ENCODE data around the gene HOXD11. TPM values are rescaled to one million over a fixed set of nuclear protein-coding genes. Genes with fewer than 3 reads are reported as not detected.
A peak's percentile ranks its signal among the peaks of the same experiment; 100 is the strongest.

Gene HOXD11
- total RNA-seq, 1 experiment from 2014 or later: 107 TPM

GRCh38 chr2:176095421-176095820 lies 11.7 kb upstream of the HOXD11 start:
- H3K27ac ChIP-seq (ENCODE audit: low read depth, low read length, poor library complexity, severe bottlenecking): peak overlapping the region; percentile 87
- H3K4me3 ChIP-seq (ENCODE audit: low read depth, low read length, poor library complexity, severe bottlenecking): peak overlapping the region; percentile 68
- H3K4me1 ChIP-seq (ENCODE audit: insufficient read depth, low read length, poor library complexity, severe bottlenecking): peaks cover 26% of the 10 kb centered on the region
- CTCF ChIA-PET: no interaction called here
- no TSS peak for BruUV-seq (replicated peaks)
- peaks cover 7% of the 10 kb centered on the region for H3K36me3 ChIP-seq (ENCODE audit: insufficient read depth, low read length, poor library complexity, severe bottlenecking)
- TF ChIP-seq, protein P1, sequence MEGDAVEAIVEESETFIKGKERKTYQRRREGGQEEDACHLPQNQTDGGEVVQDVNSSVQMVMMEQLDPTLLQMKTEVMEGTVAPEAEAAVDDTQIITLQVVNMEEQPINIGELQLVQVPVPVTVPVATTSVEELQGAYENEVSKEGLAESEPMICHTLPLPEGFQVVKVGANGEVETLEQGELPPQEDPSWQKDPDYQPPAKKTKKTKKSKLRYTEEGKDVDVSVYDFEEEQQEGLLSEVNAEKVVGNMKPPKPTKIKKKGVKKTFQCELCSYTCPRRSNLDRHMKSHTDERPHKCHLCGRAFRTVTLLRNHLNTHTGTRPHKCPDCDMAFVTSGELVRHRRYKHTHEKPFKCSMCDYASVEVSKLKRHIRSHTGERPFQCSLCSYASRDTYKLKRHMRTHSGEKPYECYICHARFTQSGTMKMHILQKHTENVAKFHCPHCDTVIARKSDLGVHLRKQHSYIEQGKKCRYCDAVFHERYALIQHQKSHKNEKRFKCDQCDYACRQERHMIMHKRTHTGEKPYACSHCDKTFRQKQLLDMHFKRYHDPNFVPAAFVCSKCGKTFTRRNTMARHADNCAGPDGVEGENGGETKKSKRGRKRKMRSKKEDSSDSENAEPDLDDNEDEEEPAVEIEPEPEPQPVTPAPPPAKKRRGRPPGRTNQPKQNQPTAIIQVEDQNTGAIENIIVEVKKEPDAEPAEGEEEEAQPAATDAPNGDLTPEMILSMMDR (conservative IDR thresholded peaks at IDR 0.05; ENCODE audit: low read depth, low read length): no peak
- TF ChIP-seq EZH2 (IDR thresholded peaks at IDR 0.05; ENCODE audit: borderline replicate concordance, low read depth, low read length, poor library complexity, severe bottlenecking): no peak
- no peaks in the 10 kb centered on the region for H3K27me3 ChIP-seq (replicated peaks; ENCODE audit: insufficient read depth, low read depth, low read length, poor library complexity)
- intact Hi-C loops (cut with micrococcal nuclease; ENCODE audit: unreplicated experiment): loop anchor here (5.0 to 10.0 kb wide), 3 partner anchors 1063 to 1393 kb away; partner anchors contain the start of gene CHN1
- POLR2A ChIA-PET (ENCODE audit: low non-redundant PET): no interaction called here
- no peaks in the 10 kb centered on the region for H3K9me3 ChIP-seq (ENCODE audit: low read depth, low read length, poor library complexity, severe bottlenecking)
- DNase-seq (ENCODE audit: low spot score): no peak

DNA sequence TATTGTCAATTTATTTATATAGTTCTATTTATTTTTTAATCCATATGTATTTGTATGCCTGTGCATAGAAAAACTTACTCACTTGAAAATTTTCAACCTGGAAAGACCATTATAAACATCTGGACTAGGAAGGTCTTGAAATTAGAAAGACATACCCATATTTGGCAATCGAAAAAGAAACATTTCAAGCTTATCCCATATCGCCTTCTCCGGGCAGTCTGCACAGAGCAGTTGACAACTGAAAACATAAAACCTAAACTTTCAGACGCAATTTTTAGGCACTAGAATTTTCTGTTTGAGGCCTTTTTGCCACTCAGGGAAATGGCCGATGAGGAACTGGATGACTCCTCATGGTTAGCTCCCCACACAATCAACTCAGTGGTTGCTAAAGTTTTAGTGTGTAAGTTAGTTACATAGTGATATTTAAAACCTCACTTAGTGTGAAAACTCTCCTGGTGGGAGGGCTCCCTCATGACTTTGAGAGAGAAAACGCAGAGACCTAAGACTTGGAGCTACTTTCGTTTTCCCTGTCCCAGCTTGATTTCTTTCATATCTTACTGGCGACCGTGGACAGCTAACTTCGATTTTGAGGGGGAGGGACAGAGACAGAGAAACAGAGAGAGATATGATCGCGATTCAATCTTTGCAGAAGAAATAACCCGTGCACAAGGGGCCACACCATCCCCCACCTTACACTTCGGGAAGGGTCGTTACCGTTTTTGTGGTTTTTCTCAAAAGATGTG lies 10.7 kb upstream of the HOXD11 start:
- H3K27ac ChIP-seq (ENCODE audit: low read depth, low read length, poor library complexity, severe bottlenecking): peak overlapping the region; percentile 87
- ChIA-PET CTCF (interaction anchor here (0.6 to 2.4 kb wide), 7 partner anchors 8 to 1348 kb away, joined by 3 to 18 read pairs (median 4); no protein-coding TSS in a partner anchor), POLR2A (ENCODE audit: low non-redundant PET) (interaction anchor here (0.5 kb wide), 1 partner anchor 10 kb away, joined by 3 read pairs; no protein-coding TSS in a partner anchor)
- intact Hi-C loops (cut with micrococcal nuclease; ENCODE audit: unreplicated experiment): loop anchor here (5.0 to 10.0 kb wide), 3 partner anchors 1064 to 1394 kb away; partner anchors contain the start of gene CHN1
- H3K9me3 ChIP-seq (ENCODE audit: low read depth, low read length, poor library complexity, severe bottlenecking): no peaks in the 10 kb centered on the region
- H3K36me3 ChIP-seq (ENCODE audit: insufficient read depth, low read length, poor library complexity, severe bottlenecking): peaks cover 7% of the 10 kb centered on the region
- peak; percentile 64 for DNase-seq (ENCODE audit: low spot score)
- H3K27me3 ChIP-seq (replicated peaks; ENCODE audit: insufficient read depth, low read depth, low read length, poor library complexity): no peaks in the 10 kb centered on the region
- BruUV-seq (replicated peaks): TSS peak; percentile 44
- H3K4me3 ChIP-seq (ENCODE audit: low read depth, low read length, poor library complexity, severe bottlenecking): peak overlapping the region; percentile 68
- peaks cover 33% of the 10 kb centered on the region for H3K4me1 ChIP-seq (ENCODE audit: insufficient read depth, low read length, poor library complexity, severe bottlenecking)
- TF ChIP-seq, protein P1 (conservative IDR thresholded peaks at IDR 0.05; ENCODE audit: low read depth, low read length): no peak
- TF ChIP-seq EZH2 (IDR thresholded peaks at IDR 0.05; ENCODE audit: borderline replicate concordance, low read depth, low read length, poor library complexity, severe bottlenecking): no peak

GRCh38 chr2:176096986-176097819 lies 9.9 kb upstream of the HOXD11 start:
- peaks cover 7% of the 10 kb centered on the region for H3K36me3 ChIP-seq (ENCODE audit: insufficient read depth, low read length, poor library complexity, severe bottlenecking)
- intact Hi-C loops (cut with micrococcal nuclease; ENCODE audit: unreplicated experiment): loop anchor here (1.0 to 10.0 kb wide), 4 partner anchors 846 to 1395 kb away; partner anchors contain the start of gene CHN1
- POLR2A ChIA-PET (ENCODE audit: low non-redundant PET): interaction anchor here (0.5 to 0.8 kb wide), 2 partner anchors 9 kb away, joined by 3 to 5 read pairs; no protein-coding TSS in a partner anchor

More at GRCh38 chr2:176096986-176097819, 9.9 kb upstream of the HOXD11 start:
- BruUV-seq (replicated peaks): no TSS peak
- TF ChIP-seq, protein P1 (conservative IDR thresholded peaks at IDR 0.05; ENCODE audit: low read depth, low read length): peak; percentile 93
- no peak for TF ChIP-seq EZH2 (IDR thresholded peaks at IDR 0.05; ENCODE audit: borderline replicate concordance, low read depth, low read length, poor library complexity, severe bottlenecking)
- Histone ChIP-seq H3K27me3 (replicated peaks; ENCODE audit: insufficient read depth, low read depth, low read length, poor library complexity) (no peaks in the 10 kb centered on the region), H3K4me1 (ENCODE audit: insufficient read depth, low read length, poor library complexity, severe bottlenecking) (peaks cover 41% of the 10 kb centered on the region), H3K4me3 (ENCODE audit: low read depth, low read length, poor library complexity, severe bottlenecking) (peak overlapping the region; percentile 68), H3K27ac (ENCODE audit: low read depth, low read length, poor library complexity, severe bottlenecking) (peak overlapping the region; percentile 87), H3K9me3 (ENCODE audit: low read depth, low read length, poor library complexity, severe bottlenecking) (no peaks in the 10 kb centered on the region)
- CTCF ChIA-PET: interaction anchor here (0.6 to 2.4 kb wide), 10 partner anchors 7 to 1348 kb away, joined by 3 to 18 read pairs (median 4); no protein-coding TSS in a partner anchor
- peak; percentile 95 for DNase-seq (ENCODE audit: low spot score)
